HG03066 (cell line): ENCODE measurements around the gene ADAMTS12.

Experiments used
- ATAC-seq: cut with Tn5 transposase; IDR thresholded peaks from one replicate; pipeline ENCODE4 v1.9.1; 2021; ENCODE audit warnings: low read depth; ENCODE audit not compliant: unreplicated experiment

Gene ADAMTS12

DNA sequence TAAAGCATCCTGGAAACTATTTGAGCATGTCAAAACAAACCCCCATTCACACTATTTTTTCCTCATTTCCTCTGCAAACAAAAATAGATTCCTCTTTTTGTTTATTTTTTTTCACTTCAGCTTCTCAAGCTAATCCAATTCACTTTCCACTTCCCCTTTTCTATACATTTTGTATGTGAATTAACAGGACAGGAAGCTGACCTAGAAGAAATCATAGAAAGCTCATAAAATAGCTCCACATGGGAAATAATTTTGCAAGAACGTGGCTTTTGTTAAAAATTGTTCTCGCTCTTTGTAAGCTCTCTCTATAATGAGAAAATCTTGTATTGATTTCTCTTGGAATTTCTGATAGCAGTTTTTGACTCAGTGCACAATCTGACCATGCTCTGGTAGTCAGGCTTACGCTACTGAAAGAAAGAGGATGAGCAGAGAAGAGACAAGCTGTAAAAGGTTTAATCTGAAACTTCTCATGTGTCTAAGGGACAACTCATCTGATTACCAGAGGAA lies 215.8 kb downstream of the ADAMTS12 start:
- ATAC-seq, result peak; percentile 74

DNA sequence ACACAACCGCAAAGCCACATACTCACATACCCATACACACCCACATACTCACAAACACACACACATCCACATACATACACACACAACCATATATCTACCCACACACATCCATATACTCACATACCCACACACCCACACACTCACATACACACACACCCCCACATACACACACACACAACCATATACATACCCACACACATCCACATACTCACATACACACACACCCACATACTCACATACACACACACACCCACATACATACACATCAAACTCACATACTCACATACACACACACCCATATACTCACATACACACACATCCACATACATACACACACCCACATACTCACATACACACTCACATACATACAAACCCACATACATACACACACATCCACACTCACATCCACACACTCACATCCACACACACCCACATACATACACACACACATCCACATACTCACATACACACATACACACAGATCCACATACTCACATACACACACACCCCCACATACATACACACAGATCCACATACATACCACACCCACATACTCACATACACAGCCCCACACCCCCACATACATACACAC lies 220.0 kb downstream of the ADAMTS12 start:
- ATAC-seq, result no peak

GRCh38 chr5:33662722-33663427 lies 228.9 kb downstream of the ADAMTS12 start:
- no peak for ATAC-seq

DNA sequence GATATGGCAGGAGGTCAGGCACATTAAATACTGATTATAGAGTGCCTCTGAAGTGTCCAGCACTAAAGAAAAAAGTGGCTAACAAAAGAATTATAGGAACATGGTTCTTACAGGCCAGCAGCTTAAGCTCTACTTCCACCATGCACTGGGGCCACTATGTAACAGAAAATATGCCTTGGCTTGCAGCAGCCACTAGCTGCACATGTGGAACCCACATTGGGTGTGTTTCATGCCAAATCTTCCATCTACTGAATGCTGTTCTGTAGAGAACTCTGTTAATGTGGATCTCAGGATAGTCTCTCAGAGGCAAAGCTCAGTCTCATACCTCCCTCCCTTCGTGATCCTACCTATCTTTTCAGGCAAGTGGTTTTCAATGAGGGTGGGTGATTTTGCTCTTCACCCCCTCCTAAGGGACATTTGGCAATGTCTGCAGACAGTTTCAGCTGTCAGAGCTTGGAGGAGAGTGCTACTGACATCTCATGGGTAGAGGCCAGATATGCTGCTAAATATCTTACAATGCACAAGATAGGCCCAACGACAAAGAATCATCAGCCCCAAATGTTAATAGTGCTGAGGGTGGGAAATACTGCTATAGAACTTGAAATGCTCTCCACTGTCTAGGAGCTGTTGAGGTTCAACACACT lies 232.1 kb downstream of the ADAMTS12 start:
- no peak for ATAC-seq

GRCh38 chr5:33657804-33658440 lies 233.9 kb downstream of the ADAMTS12 start:
- no peak for ATAC-seq

- no peak for ATAC-seq
Measured at GRCh38 chr5:33657176-33657575, 234.6 kb downstream of the ADAMTS12 start.

DNA sequence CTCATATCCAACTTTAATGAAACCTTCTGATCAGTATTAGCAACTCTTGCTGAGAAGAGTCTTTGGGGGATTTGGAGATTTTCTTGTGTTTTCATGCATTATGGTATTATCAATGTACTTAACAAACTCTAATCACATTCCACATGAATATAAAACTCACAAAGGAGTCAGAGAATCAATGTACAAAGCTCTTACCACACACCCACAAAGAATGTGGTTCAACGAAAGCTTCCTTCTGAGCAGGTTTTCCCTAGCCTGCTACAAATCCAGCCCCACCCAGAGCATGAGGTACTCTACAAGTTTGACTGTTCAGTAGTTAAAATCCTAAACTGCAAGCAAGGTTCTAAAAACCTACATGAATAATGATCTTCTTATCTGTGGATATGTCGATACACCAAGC lies 240.9 kb downstream of the ADAMTS12 start:
- no peak for ATAC-seq

DNA sequence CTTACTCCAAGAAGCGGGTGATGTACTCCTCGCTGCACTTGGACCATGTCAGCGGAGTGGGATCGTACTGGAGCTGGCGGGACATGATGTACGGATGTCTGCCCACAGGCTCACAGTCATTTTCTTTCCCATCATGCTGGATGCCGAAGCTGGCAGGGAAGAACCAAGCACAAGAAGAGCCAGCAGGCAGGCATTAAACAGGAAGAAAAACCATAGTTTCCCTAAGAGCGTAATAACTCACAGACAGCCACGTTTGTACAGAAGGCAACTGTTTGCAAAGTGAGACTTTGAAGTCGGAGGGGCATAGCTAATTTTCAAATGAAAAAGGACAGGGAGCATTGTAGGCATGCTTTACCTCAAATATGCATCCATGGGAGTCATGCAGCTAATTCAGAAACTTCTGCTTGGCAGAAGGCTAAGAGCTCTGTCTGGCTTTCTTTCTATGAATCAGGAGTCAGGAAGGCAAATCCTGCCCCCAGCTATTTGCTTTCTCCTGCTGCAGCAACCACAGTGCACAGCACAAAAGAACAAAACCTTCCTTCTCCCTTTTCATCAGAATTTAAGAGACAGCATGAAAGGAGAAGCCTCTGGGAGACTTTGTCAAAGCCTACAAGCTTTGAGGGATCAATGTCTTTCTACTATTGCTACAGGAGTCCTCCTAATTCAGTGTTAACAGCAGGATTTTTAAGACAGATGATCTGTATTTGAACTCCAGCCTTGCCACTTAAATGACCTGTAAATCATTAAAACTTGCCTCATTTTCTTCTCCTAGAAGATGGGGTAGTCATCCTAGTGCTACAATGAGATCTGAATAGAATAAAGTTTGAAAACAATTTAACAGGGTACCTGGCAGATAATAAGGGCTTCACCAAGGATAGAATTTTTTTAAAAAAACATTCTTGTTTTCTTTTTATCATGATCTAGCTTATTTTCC lies 242.0 kb downstream of the ADAMTS12 start:
- no peak for ATAC-seq

DNA sequence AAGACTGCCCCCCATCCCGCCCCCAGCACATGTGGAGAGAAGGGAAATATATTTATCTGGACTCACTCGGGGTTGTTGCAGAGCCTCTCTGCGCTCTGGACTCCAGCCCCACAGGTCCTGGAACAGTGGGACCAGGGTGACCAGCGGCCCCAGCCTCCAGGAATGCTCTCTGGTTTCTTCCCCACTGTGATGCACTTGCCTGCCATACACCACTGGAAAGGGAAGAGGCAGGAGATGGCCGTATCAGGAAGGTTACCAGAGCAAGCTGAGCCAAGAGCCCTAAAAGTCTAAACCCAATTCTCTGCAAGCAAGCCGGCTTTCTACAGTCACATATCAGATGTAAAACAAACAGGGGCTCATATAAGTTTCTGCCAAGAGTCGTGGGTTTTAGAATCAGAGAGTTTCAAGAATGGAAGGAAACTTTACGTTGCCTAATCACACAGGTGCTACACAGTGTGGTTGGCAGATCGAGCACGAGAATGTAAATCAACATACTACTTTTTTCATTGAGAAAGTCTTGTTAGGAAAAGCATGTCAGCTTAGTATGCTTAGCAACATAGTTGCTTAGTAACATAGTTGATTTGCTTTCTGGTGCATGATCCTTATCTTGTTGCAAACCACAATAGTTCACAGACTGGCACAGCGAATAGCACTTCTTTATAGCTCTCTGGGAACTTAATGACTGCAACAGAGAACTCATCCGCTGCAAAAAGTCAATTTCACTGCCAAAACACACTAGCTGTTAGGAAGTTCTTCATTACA lies 249.9 kb downstream of the ADAMTS12 start:
- no peak for ATAC-seq

GRCh38 chr5:33639474-33639873 lies 252.3 kb downstream of the ADAMTS12 start:
- no peak for ATAC-seq

GRCh38 chr5:33637011-33637410 lies 254.8 kb downstream of the ADAMTS12 start:
- no peak for ATAC-seq

GRCh38 chr5:33635582-33635981 lies 256.2 kb downstream of the ADAMTS12 start:
- ATAC-seq, result no peak

- no peak for ATAC-seq
Measured at GRCh38 chr5:33633699-33634098, 258.1 kb downstream of the ADAMTS12 start.

GRCh38 chr5:33631786-33632185 lies 260.0 kb downstream of the ADAMTS12 start:
- ATAC-seq, result peak; percentile 81

DNA sequence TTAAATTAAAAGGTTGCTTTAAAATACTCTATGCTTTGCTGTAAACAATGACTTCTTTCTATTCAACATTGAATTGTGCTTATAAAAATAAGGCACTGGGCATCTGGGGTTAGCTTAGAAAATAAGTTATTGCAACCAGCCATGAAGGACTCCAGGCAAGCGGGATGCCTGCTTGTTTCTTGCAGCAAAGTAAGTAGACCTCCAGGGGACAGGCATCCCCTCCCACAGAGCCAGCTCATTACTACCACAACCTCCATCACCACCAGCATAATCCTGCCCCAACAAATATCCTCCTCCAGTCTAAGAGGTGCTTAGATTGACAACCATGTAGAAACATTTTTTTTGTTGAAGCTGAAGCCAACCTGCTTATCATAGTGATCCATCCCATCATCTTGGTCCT lies 260.7 kb downstream of the ADAMTS12 start:
- ATAC-seq, result no peak

DNA sequence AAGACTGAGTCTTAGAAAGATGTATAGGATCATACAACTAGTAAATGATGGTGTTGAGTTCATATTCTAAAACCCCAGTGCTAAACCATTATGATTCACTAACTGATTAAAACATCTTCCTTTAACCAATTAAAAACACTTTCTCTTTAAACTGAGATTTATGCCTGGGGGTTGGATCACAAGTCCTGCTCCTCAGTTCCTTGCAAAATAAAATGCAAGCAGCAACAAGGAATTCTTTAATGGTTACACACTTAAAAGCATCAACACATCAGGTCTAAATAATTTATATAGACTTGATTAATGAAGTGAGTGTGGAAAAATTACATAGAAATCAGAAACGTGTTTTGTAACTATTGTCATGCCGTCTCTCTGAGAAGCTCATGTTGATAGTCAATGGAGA lies 261.8 kb downstream of the ADAMTS12 start:
- ATAC-seq, result no peak

- no peak for ATAC-seq
Measured at GRCh38 chr5:33628796-33629195, 263.0 kb downstream of the ADAMTS12 start.

- ATAC-seq, result no peak
Measured at GRCh38 chr5:33621514-33621913, 270.3 kb downstream of the ADAMTS12 start.

- ATAC-seq, result no peak
Measured at GRCh38 chr5:33614039-33614438, 277.8 kb downstream of the ADAMTS12 start.
